Limb (tissue), 2 donors: ENCODE measurements around the gene COQ5.
"Not testable (repeated sequence)": the region's sequence is repeated elsewhere in the genome, so short reads cannot be mapped to it uniquely, and the experiment has no call there.

Source experiments
- DNase-seq, 2 donors: peaks; one replicate each; pipeline ENCODE4 v3.0.0-alpha.2; 2016; ENCODE audit errors: extremely low spot score in 2 of 2

The COQ5 gene

DNA sequence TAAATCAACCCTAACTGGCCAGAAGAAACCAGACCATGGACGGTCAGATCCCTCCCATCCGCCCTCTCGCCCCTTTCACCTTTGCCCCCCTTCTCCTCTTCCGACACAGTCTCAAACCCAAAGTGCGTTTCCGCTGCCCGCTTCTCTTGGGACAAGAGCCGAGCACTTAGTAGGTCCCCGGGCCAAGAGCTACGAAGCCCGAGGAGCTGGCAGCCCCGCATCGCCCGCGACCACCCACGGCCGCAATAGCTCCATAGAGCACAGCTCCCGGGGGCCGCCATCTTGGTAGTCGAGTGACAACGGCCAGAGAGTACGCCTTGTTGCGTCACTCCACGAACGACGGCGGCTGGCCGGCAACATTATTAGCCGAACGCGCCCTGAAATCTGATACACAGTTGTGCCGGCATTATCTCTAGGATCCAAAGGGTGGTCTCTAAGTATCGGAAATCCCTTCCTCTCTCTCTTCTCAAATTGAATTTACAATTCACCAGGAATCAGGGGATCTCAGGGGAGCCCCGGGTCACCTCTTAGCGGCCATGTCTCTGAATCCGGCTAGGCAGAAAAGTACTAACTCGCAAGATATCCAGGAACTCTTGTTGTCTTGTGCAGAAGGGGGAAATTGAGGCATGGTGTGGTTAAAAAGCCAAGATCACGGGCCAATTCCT is at the start of gene COQ5:
Gene COQ5 (minus strand): TSS at position 298 of the 665 bp plus-strand sequence. CDS start 17 bp downstream, at position 281.
- peak; percentile 95 to 96 for DNase-seq

DNA sequence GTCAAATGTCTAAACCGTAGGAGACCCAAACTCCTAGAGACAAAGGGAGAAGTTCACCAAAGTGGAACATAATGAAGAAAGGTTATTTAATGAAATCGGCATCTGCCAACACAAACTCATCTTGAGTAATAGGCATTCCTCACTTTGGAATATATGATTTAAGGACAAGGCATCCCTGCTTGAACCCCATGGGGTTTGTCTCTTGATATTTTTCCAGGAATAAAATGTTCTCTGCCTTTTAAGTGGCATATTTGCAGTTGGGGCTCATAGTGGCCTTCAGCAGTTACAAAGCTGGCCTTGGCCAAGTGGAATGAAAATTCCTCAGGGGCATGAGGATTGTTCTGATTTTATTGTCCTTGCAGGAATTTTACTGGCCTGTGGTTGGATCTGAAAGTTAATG is 45.1 kb upstream of the COQ5 start:
- DNase-seq = no peak

DNA sequence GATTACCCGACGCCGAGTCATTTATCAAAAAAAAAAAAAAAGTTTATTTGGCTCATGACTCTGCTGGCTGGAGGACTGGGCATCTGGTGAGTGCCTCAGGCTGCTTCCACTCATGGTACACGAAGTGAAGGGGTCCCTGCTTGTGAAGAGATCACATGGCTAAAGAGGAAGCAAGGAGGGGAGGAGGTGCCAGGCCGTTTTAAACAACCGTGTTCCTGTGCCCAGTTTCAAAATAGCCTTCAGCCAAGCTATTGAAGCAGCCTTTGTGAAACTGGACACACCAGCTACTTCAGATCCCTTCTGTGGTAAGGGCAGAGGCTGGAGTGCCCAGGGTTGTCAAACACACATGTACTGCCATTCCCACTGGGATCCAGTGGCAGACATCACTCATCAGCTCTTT is 44.6 kb upstream of the COQ5 start:
- DNase-seq = no peak

DNA sequence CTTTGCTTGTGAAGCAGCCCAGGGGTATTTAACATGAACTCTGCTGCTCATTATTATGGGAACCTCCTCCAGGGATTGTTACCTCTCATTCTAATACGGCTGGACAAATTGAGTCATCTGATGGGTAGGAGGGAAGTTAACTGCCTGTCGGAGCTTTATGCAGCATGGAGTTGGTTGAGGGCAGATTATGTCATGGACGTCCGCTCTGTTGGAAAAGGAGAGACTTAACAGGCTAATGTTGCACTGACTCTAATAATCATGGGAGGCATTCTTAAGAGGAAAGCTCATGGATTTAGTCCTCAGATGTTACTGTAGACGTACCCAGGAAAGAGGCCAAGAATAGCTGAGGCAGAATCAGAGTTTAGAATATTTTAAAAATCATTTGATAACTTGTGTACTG is 42.3 kb upstream of the COQ5 start:
- no peak for DNase-seq

- DNase-seq = no peak
Measured at GRCh38 chr12:120563495-120563894, 34.5 kb upstream of the COQ5 start.

- DNase-seq = no peak
Measured at GRCh38 chr12:120562906-120563305, 33.9 kb upstream of the COQ5 start.

DNA sequence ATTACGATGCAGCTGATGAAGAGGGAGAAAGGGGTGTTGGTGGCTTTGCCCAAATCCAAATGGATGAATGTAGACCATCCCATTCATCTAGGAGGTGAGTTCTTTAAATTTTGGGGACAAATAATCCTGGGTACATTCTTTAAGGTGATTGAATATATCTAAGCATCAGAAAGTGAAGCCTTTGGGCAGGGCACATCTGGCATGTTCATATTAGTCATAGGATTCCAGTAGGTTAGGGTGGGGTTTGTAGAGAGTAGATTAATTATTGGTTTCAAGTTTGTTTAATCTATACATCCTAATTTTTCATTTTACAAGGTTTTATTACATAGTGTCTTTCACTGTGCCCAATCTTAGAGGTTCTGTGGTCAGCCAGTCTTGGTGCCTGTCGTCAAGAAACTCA is 28.6 kb upstream of the COQ5 start:
- DNase-seq = no peak

DNA sequence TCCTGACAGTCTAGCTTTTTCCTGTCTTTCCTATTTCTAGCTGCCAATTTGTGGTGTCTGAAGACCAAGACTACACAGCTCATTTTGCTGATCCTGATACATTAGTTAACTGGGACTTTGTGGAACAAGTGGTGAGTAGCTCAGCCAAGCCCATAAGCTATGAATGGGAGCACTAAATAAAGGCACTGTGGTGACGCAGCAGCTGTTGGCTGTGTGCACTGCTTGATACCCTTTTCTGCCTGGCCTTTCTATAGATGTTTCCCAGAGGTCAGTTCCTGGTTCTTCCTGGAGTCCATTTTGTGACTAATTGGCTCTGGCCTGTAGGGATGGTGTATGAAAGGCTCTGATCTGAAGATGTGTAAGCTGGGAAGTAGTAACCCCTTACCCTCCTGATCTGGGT is 25.7 kb upstream of the COQ5 start:
- DNase-seq = no peak

DNA sequence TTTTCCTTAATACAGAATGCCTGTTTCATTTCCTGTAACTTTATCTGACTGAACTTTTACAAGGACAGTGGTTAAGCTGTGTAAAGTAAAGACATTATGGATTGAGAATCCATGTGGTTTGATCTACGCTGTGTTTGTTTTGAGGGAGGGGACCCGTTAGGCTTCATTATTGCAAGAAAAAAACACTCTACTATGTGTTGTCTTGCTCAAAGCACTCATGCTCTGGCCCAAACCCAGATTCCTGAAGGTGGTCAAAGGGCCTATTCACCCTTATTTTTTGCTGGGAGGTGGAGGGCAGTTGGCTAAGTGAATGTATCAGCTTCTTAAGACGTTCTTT is 17.1 kb upstream of the COQ5 start:
- DNase-seq = no peak

DNA sequence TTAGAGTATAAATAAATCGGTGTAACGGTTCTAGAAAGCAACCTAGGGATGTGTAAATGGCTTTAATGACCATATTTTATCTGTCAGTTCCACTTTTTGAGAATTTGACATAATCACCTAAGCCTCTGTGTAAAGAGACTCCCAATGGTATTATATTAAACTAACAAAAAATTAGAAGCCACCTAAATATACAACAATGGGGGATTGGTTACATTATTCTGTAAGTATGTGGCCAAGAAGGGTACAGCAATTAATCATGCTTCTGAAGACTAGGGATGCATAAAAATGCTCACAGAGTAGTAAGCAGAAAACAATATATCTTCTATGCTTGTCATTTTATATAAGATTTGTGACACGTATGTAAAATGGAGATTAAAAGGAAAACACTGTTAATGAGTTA is 15.7 kb upstream of the COQ5 start:
- no peak for DNase-seq

- DNase-seq = no peak
Measured at GRCh38 chr12:120542166-120542565, 13.2 kb upstream of the COQ5 start.

GRCh38 chr12:120540445-120540844 is 11.5 kb upstream of the COQ5 start:
- no peak for DNase-seq

DNA sequence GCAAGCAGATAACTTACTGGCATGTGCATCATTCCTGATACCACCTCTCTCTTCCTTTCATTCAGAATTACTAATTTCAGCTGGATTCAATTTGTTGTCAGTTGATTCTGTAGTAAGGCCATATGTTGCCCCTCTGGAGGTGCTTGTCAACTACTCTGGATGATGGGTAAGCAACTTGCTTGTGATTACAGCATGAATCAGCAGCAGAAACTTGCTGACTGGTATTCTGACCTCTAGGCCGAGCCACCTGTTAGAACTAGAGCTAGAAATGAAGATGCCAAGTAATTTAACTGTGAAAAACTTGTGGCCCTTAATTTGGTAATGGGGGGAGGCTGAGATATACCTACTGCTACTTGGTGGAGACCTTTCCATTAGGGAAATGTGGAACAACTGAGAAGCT is 10.3 kb upstream of the COQ5 start:
- no peak for DNase-seq

- no peak for DNase-seq
Measured at GRCh38 chr12:120538281-120539156, 9.6 kb upstream of the COQ5 start.

- DNase-seq = no peak
Measured at GRCh38 chr12:120537856-120538220, 8.9 kb upstream of the COQ5 start.

- DNase-seq = no peak
Measured at GRCh38 chr12:120536064-120536791, 7.3 kb upstream of the COQ5 start.

DNA sequence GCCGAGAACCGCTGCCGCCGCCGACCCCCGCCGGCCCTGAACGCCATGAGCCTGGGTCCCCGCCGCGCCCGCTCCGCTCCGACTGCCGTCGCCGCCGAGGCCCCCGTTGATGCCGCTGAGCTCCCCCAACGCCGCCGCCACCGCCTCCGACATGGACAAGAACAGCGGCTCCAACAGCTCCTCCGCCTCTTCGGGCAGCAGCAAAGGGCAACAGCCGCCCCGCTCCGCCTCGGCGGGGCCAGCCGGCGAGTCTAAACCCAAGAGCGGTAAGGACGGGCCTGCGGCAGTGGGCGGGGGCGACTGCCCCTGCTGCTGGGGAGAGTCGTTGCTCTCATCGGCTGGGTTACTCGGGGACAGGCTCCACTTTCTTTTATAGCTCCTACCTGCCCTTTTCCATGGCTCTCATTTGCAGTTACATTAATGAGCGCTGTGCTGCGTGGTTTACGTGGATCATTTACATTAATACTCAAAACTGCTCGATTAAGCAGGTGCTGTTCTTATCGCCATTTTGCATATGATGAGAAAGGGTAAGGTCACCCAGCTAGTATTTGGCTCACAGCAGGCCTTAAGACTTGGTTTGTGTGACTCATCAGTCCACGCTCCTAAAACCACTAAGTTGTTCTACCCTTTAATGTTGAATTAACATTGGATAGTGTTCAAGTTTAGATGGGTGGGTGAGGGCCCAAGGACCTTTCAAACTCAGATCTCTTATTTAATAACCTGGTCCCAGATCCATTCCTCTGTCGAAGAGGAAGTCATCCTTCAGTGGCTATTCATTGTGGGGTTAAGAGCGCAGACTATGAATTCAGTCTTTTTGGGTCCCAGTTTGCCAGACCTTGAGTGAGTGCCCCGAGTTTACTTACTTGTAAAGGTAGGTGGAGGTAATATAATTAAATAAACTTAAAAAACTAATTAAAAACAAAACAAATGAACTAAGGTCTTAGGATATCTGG is 6.0 kb upstream of the COQ5 start:
- peak; percentile 51 to 73 for DNase-seq

DNA sequence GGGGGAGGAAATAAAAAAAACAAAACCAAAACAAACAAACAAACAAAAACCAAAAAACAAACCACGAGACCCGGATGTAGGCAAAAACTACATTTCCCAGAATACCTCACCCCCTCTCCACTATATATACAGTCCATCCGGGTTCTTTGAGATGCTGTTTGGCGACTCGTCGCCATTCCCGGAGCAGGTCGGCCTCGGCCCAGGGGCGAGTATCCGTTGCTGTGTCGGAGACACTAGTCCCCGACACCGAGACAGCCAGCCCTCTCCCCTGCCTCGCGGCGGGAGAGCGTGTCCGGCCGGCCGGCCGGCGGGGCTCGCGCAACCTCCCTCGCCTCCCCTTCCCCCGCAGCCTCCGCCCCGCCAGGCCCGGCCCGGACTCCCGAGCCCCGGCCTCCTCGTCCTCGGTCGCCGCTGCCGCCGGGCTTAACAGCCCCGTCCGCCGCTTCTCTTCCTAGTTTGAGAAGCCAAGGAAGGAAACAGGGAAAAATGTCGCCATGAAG is 5.3 kb upstream of the COQ5 start, which contains the start of gene RNF10:
Gene RNF10 (plus strand): TSS at position 154 of the 500 bp plus-strand sequence. CDS start 456 bp downstream, outside the sequence.
- DNase-seq = peak; percentile 80 to 85

- no peak for DNase-seq
Measured at GRCh38 chr12:120532701-120533238, 3.8 kb upstream of the COQ5 start.

DNA sequence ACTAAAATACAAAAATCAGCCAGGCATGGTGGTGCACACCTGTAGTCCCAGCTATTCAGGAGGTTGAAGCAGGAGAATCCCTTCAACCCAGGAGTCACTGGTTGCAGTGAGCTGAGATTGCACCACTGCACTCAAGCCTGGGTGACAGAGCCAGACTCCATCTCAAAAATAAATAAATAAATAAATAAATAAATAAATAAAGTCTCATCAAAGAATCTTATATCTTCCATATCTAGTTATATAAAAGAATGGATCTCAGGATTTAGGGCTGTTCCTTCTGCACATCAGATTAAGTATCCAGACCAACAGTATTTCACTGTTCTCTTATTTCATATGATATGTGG is 1.4 kb upstream of the COQ5 start:
- DNase-seq = not testable (repeated sequence)
